CD1c-positive myeloid dendritic cell (primary cell): ENCODE measurements around the gene ZNF544.
A peak's percentile ranks its signal among the peaks of the same experiment; 100 is the strongest.
"Not testable (repeated sequence)": the region's sequence is repeated elsewhere in the genome, so short reads cannot be mapped to it uniquely, and the experiment has no call there.

Source experiments
- DNase-seq: peaks from one replicate; pipeline ENCODE4 v3.0.0-alpha.2; 2016; ENCODE audit errors: extremely low spot score

The ZNF544 gene

GRCh38 chr19:58305065-58305931 lies 76.6 kb downstream of the ZNF544 start, which contains the start of gene ERVK3-1:
Gene ERVK3-1, plus strand, starts transcription at chr19:58305377. Its CDS starts 6,792 bp downstream, at chr19:58312169.
- peak; percentile 98 for DNase-seq

- DNase-seq, result peak; percentile 4
These were observed 77.2 kb downstream of the ZNF544 start for GRCh38 chr19:58305932-58306323.

GRCh38 chr19:58307736-58308135 lies 79.0 kb downstream of the ZNF544 start:
- no peak for DNase-seq

GRCh38 chr19:58310685-58311084 lies 82.0 kb downstream of the ZNF544 start:
- DNase-seq, result not testable (repeated sequence)

- DNase-seq, result no peak
These were observed 82.7 kb downstream of the ZNF544 start for GRCh38 chr19:58311345-58311865.
